ENCODE results near the gene IFRD2. TPM values are rescaled to one million over a fixed set of nuclear protein-coding genes. Genes with fewer than 3 reads are reported as not detected.
A peak's percentile ranks its signal among the peaks of the same experiment; 100 is the strongest.
"Not testable (repeated sequence)": the region's sequence is repeated elsewhere in the genome, so short reads cannot be mapped to it uniquely, and the experiment has no call there.

Gene IFRD2
- total RNA-seq, 1 donor from 2014 or later: 51.2 TPM

- ATAC-seq: peak; percentile 68
- DNase-seq (ENCODE audit: low spot score): peak; percentile 97
- intact Hi-C loops (cut with DNase I): no loop called here
These were observed 31.9 kb downstream of the IFRD2 start for GRCh38 chr3:50260027-50260941.

- ATAC-seq: no peak
- intact Hi-C loops (cut with DNase I): no loop called here
- no peak for DNase-seq (ENCODE audit: low spot score)
These were observed 32.7 kb downstream of the IFRD2 start for GRCh38 chr3:50259432-50260026.

GRCh38 chr3:50258979-50259378, 33.2 kb downstream of the IFRD2 start:
- intact Hi-C loops (cut with DNase I): no loop called here
- DNase-seq (ENCODE audit: low spot score) (no peak), ATAC-seq (no peak)

GRCh38 chr3:50258029-50258680, 34.1 kb downstream of the IFRD2 start:
- intact Hi-C loops (cut with DNase I): no loop called here
- ATAC-seq: no peak
- DNase-seq (ENCODE audit: low spot score): no peak

GRCh38 chr3:50256978-50257890, 35.0 kb downstream of the IFRD2 start:
- intact Hi-C loops (cut with DNase I): no loop called here
- ATAC-seq (no peak), DNase-seq (ENCODE audit: low spot score) (no peak)

GRCh38 chr3:50255251-50255615, 37.0 kb downstream of the IFRD2 start:
- DNase-seq (ENCODE audit: low spot score): no peak
- intact Hi-C loops (cut with DNase I): no loop called here
- ATAC-seq: no peak

- ATAC-seq (peak; percentile 67), DNase-seq (ENCODE audit: low spot score) (no peak)
- intact Hi-C loops (cut with DNase I): no loop called here
These were observed 37.5 kb downstream of the IFRD2 start for GRCh38 chr3:50254577-50255250.

GRCh38 chr3:50251220-50251619, 41.0 kb downstream of the IFRD2 start:
- intact Hi-C loops (cut with DNase I): no loop called here
- ATAC-seq (no peak), DNase-seq (ENCODE audit: low spot score) (no peak)

GRCh38 chr3:50250514-50250913, 41.7 kb downstream of the IFRD2 start:
- intact Hi-C loops (cut with DNase I): no loop called here
- DNase-seq (ENCODE audit: low spot score): no peak
- ATAC-seq: no peak

GRCh38 chr3:50249457-50249856, 42.8 kb downstream of the IFRD2 start:
- intact Hi-C loops (cut with DNase I): no loop called here
- DNase-seq (ENCODE audit: low spot score) (no peak), ATAC-seq (no peak)

- intact Hi-C loops (cut with DNase I): no loop called here
- no peak for ATAC-seq
- DNase-seq (ENCODE audit: low spot score): no peak
These were observed 43.8 kb downstream of the IFRD2 start for GRCh38 chr3:50248387-50248786.

- ATAC-seq (peak; percentile 49), DNase-seq (ENCODE audit: low spot score) (no peak)
- intact Hi-C loops (cut with DNase I): no loop called here
These were observed 45.7 kb downstream of the IFRD2 start for GRCh38 chr3:50246517-50246954.

GRCh38 chr3:50245831-50246516, 46.3 kb downstream of the IFRD2 start:
- intact Hi-C loops (cut with DNase I): no loop called here
- ATAC-seq (peak; percentile 91), DNase-seq (ENCODE audit: low spot score) (peak; percentile 96)

- no peak for DNase-seq (ENCODE audit: low spot score)
- intact Hi-C loops (cut with DNase I): no loop called here
- ATAC-seq: peak; percentile 0
These were observed 46.9 kb downstream of the IFRD2 start for GRCh38 chr3:50245251-50245745.

- ATAC-seq; intact Hi-C loops (cut with DNase I); DNase-seq (ENCODE audit: low spot score): not testable (repeated sequence)
These were observed 47.4 kb downstream of the IFRD2 start for GRCh38 chr3:50244813-50245212.

GRCh38 chr3:50243543-50243895, 48.7 kb downstream of the IFRD2 start:
- no peak for DNase-seq (ENCODE audit: low spot score)
- no peak for ATAC-seq
- intact Hi-C loops (cut with DNase I): no loop called here

- peak; percentile 41 for ATAC-seq
- intact Hi-C loops (cut with DNase I): no loop called here
These were observed 49.2 kb downstream of the IFRD2 start for GRCh38 chr3:50242851-50243542.

More at GRCh38 chr3:50242851-50243542, 49.2 kb downstream of the IFRD2 start:
- DNase-seq (ENCODE audit: low spot score): no peak
